WI38 (cell line): ENCODE measurements around the gene CELSR1.

Experiments used
- H3K4me3 ChIP-seq: 2 replicates; pipeline ENCODE4 v1.5.1; 2011; ENCODE audit warnings: low read depth, mild to moderate bottlenecking, control low read depth, low read length
- TF ChIP-seq, protein P1 (sequence below): IDR thresholded peaks from 2 replicates; pipeline ENCODE4 v1.5.1; 2012; ENCODE audit warnings: low read depth, mild to moderate bottlenecking, control low read depth, low read length

Gene CELSR1, protein sequence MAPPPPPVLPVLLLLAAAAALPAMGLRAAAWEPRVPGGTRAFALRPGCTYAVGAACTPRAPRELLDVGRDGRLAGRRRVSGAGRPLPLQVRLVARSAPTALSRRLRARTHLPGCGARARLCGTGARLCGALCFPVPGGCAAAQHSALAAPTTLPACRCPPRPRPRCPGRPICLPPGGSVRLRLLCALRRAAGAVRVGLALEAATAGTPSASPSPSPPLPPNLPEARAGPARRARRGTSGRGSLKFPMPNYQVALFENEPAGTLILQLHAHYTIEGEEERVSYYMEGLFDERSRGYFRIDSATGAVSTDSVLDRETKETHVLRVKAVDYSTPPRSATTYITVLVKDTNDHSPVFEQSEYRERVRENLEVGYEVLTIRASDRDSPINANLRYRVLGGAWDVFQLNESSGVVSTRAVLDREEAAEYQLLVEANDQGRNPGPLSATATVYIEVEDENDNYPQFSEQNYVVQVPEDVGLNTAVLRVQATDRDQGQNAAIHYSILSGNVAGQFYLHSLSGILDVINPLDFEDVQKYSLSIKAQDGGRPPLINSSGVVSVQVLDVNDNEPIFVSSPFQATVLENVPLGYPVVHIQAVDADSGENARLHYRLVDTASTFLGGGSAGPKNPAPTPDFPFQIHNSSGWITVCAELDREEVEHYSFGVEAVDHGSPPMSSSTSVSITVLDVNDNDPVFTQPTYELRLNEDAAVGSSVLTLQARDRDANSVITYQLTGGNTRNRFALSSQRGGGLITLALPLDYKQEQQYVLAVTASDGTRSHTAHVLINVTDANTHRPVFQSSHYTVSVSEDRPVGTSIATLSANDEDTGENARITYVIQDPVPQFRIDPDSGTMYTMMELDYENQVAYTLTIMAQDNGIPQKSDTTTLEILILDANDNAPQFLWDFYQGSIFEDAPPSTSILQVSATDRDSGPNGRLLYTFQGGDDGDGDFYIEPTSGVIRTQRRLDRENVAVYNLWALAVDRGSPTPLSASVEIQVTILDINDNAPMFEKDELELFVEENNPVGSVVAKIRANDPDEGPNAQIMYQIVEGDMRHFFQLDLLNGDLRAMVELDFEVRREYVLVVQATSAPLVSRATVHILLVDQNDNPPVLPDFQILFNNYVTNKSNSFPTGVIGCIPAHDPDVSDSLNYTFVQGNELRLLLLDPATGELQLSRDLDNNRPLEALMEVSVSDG (N-terminal part only)

GRCh38 chr22:46537225-46537945 is at the start of gene CELSR1:
CELSR1 (minus strand) TSS chr22:46537620; CDS start chr22:46537170, 450 bp downstream.
- TF ChIP-seq, protein P1, sequence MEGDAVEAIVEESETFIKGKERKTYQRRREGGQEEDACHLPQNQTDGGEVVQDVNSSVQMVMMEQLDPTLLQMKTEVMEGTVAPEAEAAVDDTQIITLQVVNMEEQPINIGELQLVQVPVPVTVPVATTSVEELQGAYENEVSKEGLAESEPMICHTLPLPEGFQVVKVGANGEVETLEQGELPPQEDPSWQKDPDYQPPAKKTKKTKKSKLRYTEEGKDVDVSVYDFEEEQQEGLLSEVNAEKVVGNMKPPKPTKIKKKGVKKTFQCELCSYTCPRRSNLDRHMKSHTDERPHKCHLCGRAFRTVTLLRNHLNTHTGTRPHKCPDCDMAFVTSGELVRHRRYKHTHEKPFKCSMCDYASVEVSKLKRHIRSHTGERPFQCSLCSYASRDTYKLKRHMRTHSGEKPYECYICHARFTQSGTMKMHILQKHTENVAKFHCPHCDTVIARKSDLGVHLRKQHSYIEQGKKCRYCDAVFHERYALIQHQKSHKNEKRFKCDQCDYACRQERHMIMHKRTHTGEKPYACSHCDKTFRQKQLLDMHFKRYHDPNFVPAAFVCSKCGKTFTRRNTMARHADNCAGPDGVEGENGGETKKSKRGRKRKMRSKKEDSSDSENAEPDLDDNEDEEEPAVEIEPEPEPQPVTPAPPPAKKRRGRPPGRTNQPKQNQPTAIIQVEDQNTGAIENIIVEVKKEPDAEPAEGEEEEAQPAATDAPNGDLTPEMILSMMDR, result no peak
- peak within 1 kb of the TSS; percentile 10; the same call in 1 of the 2 replicates for H3K4me3 ChIP-seq

- H3K4me3 ChIP-seq, result no peak overlapping the region
- TF ChIP-seq, protein P1, result no peak
These were observed 49.6 kb upstream of the CELSR1 start for GRCh38 chr22:46587061-46587460.

DNA sequence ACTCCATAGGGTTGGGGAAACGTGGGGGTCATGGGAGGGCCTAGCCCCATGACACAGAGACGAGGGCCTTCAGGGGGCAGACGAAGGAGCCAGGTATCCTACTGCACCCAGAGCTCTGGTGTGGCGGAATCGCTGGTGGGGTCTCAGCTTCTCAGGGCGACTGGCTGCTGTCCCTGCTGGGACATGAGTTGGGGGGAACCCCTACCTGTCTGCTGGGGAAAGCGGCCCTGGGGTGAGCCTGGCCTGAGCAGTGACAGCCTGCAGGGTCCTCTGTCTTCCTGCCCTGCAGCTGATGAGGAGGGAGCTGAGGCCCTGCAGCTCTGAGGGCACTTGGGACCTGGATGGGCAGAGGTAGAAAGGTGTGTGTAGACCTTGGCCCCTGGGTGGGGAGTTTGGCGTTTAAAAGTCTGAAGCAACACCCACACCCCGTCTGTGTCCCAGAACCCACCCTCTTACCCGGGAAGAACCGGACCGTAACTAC is 49.2 kb upstream of the CELSR1 start:
- TF ChIP-seq, protein P1, result no peak
- H3K4me3 ChIP-seq, result no peak overlapping the region

DNA sequence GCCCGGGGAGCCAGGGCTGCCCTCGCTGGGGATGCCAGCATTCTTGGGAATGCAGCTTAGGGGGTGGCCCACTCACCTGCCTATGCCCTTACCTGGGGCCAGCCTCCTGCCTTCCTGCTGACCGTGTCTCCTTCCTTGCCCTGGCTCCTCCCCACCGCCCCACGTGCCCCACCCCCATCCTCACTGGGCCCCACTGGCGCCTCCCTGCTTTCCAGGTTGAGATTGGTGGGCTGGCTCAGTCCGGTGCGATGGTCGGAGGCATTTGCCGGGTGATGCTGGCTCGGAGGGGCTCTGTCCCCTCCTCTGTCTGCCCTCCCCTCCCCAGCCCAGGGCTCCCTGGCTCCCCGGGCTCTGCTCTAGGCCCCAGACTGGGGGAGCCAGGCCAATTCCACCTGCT is 48.7 kb upstream of the CELSR1 start:
- TF ChIP-seq, protein P1, result no peak
- no peak overlapping the region for H3K4me3 ChIP-seq

DNA sequence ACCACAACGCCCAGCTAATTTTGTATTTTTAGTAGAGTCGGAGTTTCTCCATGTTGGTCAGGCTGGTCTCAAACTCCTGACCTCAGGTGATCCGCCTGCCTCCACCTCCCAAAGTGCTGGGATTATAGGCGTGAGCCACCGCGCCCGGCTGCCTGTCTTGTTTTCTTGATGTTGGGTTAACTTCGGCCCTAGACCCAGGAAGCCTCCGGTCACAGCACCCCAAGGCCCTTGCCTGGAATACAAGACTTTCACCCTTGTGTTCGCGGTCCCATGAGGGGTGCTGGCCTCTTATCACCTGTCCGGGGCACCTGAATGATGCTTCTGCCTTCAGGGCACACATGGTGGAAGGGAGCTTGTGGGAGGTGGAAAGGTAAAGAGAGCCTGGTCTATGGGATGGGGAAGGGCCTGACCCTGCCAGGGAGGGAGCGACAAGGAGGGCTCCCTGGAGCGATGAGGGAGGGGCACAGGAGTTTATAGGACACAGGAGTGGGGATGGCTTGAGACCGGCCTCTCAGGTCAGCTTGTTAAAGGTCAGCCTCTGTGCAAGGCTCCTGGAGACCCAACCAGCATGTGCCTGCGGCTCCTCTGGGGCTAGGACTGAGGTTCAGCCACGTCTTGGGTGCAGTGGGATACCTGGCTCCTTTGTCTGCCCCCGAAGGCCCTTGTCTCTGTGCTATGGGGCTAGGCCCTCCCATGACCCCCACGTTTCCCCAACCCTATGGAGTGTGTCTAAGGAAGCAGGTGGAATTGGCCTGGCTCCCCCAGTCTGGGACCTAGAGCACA is 48.1 kb upstream of the CELSR1 start:
- TF ChIP-seq, protein P1, result no peak
- no peak overlapping the region for H3K4me3 ChIP-seq
